HUES48 (cell line): ENCODE measurements around the gene PRR14.
A peak's percentile ranks its signal among the peaks of the same experiment; 100 is the strongest.

Experiments
- H3K27ac ChIP-seq: one replicate; pipeline ENCODE4 v1.7.0; 2013; ENCODE audit warnings: low read depth, low read length, inconsistent platforms
- H3K27me3 ChIP-seq: 2 replicates; pipeline ENCODE4 v1.6.1; 2013; ENCODE audit warnings: mild to moderate bottlenecking, low read length; ENCODE audit not compliant: control insufficient read depth, insufficient read depth
- H3K36me3 ChIP-seq: 2 replicates; pipeline ENCODE4 v1.6.1; 2013; ENCODE audit warnings: low read length; ENCODE audit not compliant: control insufficient read depth, insufficient read depth
- H3K4me1 ChIP-seq: 2 replicates; pipeline ENCODE4 v1.6.1; 2013; ENCODE audit warnings: mild to moderate bottlenecking, low read length; ENCODE audit not compliant: control insufficient read depth, insufficient read depth
- H3K4me3 ChIP-seq: 2 replicates; pipeline ENCODE4 v1.5.1; 2013; ENCODE audit warnings: mild to moderate bottlenecking, low read depth, low read length
- H3K9ac ChIP-seq: 2 replicates; pipeline ENCODE4 v1.6.1; 2013; ENCODE audit warnings: mild to moderate bottlenecking, low read depth, low read length, moderate library complexity
- H3K9me3 ChIP-seq: 2 replicates; pipeline ENCODE4 v1.6.1; 2013; ENCODE audit warnings: low read length; ENCODE audit not compliant: control insufficient read depth, insufficient read depth

Gene PRR14

GRCh38 chr16:30652718-30653117, 2.0 kb downstream of the PRR14 start:
- no peak overlapping the region for H3K9ac ChIP-seq
- H3K4me1 ChIP-seq, result no peaks in the 10 kb centered on the region
- no peak overlapping the region for H3K27ac ChIP-seq
- no peaks in the 10 kb centered on the region for H3K9me3 ChIP-seq
- H3K36me3 ChIP-seq, result peaks cover 3% of the 10 kb centered on the region; the same call in 1 of the 2 replicates
- H3K4me3 ChIP-seq, result no peak overlapping the region
- peaks cover 15% of the 10 kb centered on the region for H3K27me3 ChIP-seq

GRCh38 chr16:30654856-30655255, 4.1 kb downstream of the PRR14 start:
- Histone ChIP-seq H3K27me3 (peaks cover 17% of the 10 kb centered on the region), H3K36me3 (peaks cover 3% of the 10 kb centered on the region; the same call in 1 of the 2 replicates), H3K4me1 (0 out of 2 replicates have a peak, but pooled peaks cover 2% of the 10 kb centered on the region), H3K9me3 (no peaks in the 10 kb centered on the region), H3K4me3 (no peak overlapping the region), H3K9ac (no peak overlapping the region), H3K27ac (no peak overlapping the region)

GRCh38 chr16:30655815-30656347, 5.1 kb downstream of the PRR14 start:
- Histone ChIP-seq H3K4me3 (no peak overlapping the region), H3K4me1 (0 out of 2 replicates have a peak, but pooled peaks cover 3% of the 10 kb centered on the region), H3K27me3 (peaks cover 28% of the 10 kb centered on the region), H3K9me3 (no peaks in the 10 kb centered on the region), H3K27ac (no peak overlapping the region), H3K36me3 (peaks cover 3% of the 10 kb centered on the region; the same call in 1 of the 2 replicates), H3K9ac (no peak overlapping the region)

- H3K27ac ChIP-seq, result no peak overlapping the region
These were observed 5.6 kb downstream of the PRR14 start for GRCh38 chr16:30656388-30656787.

GRCh38 chr16:30656974-30657865, 6.5 kb downstream of the PRR14 start:
- Histone ChIP-seq H3K9me3 (no peaks in the 10 kb centered on the region), H3K36me3 (peaks cover 12% of the 10 kb centered on the region), H3K4me1 (0 out of 2 replicates have a peak, but pooled peaks cover 3% of the 10 kb centered on the region), H3K4me3 (peak overlapping the region; percentile 64), H3K9ac (no peak overlapping the region), H3K27me3 (peaks cover 32% of the 10 kb centered on the region), H3K27ac (peak overlapping the region; percentile 71)

More at GRCh38 chr16:30656388-30656787, 5.6 kb downstream of the PRR14 start:
- H3K9ac ChIP-seq, result no peak overlapping the region
- H3K9me3 ChIP-seq, result no peaks in the 10 kb centered on the region
- peaks cover 8% of the 10 kb centered on the region; the same call in 1 of the 2 replicates for H3K36me3 ChIP-seq
- H3K4me3 ChIP-seq, result no peak overlapping the region
- 0 out of 2 replicates have a peak, but pooled peaks cover 3% of the 10 kb centered on the region for H3K4me1 ChIP-seq
- H3K27me3 ChIP-seq, result peaks cover 33% of the 10 kb centered on the region

- peak within 1 kb of the TSS; percentile 99 for H3K4me3 ChIP-seq
- H3K36me3 ChIP-seq, result peaks cover 21% of the 10 kb centered on the region
- no peaks in the 10 kb centered on the region for H3K9me3 ChIP-seq
- peak within 1 kb of the TSS; percentile 98 for H3K27ac ChIP-seq
- H3K9ac ChIP-seq, result peak within 1 kb of the TSS; percentile 81
- peaks cover 34% of the 10 kb centered on the region for H3K27me3 ChIP-seq
- 0 out of 2 replicates have a peak, but pooled peaks cover 3% of the 10 kb centered on the region for H3K4me1 ChIP-seq
These were observed 7.3 kb downstream of the PRR14 start, which contains the start of gene FBRS for GRCh38 chr16:30657866-30658730. Gene FBRS, plus strand, starts transcription at chr16:30658431. Its CDS starts 1,088 bp downstream, at chr16:30659519.

- Histone ChIP-seq H3K27me3 (peaks cover 38% of the 10 kb centered on the region), H3K9me3 (no peaks in the 10 kb centered on the region), H3K4me1 (0 out of 2 replicates have a peak, but pooled peaks cover 3% of the 10 kb centered on the region), H3K27ac (peak overlapping the region; percentile 98), H3K9ac (peak overlapping the region; percentile 81; the same call in 1 of the 2 replicates), H3K4me3 (peak overlapping the region; percentile 99), H3K36me3 (peaks cover 26% of the 10 kb centered on the region)
These were observed 8.2 kb downstream of the PRR14 start for GRCh38 chr16:30658731-30659506.

- Histone ChIP-seq H3K27me3 (peaks cover 38% of the 10 kb centered on the region), H3K9ac (peak overlapping the region; percentile 81; the same call in 1 of the 2 replicates), H3K27ac (peak overlapping the region; percentile 98), H3K9me3 (no peaks in the 10 kb centered on the region), H3K4me3 (peak overlapping the region; percentile 99), H3K4me1 (0 out of 2 replicates have a peak, but pooled peaks cover 3% of the 10 kb centered on the region), H3K36me3 (peaks cover 27% of the 10 kb centered on the region)
These were observed 9.0 kb downstream of the PRR14 start for GRCh38 chr16:30659507-30660423.
